Endodermal cell (in vitro differentiated cells): ENCODE measurements around the gene UFC1. TPM values are rescaled to one million over a fixed set of nuclear protein-coding genes. Genes with fewer than 3 reads are reported as not detected.

Source experiments
- DNase-seq: peaks from one replicate; pipeline ENCODE4 v3.0.0-alpha.2; 2017
- H3K27ac ChIP-seq: 2 replicates; pipeline ENCODE4 v1.5.1; 2013; ENCODE audit warnings: mild to moderate bottlenecking, low read depth, low read length, moderate library complexity
- H3K27me3 ChIP-seq: 2 replicates; pipeline ENCODE4 v1.6.1; 2013; ENCODE audit warnings: mild to moderate bottlenecking, low read length, moderate library complexity; ENCODE audit not compliant: insufficient read depth, control insufficient read depth, poor library complexity, severe bottlenecking
- H3K36me3 ChIP-seq: 2 replicates; pipeline ENCODE4 v1.7.0; 2013; ENCODE audit warnings: mild to moderate bottlenecking, low read length, moderate library complexity; ENCODE audit not compliant: control insufficient read depth, insufficient read depth
- H3K4me1 ChIP-seq: one replicate; pipeline ENCODE4 v1.7.0; 2013; ENCODE audit warnings: low read length; ENCODE audit not compliant: control insufficient read depth, insufficient read depth
- H3K4me3 ChIP-seq: 2 replicates; pipeline ENCODE4 v1.5.1; 2013; ENCODE audit warnings: mild to moderate bottlenecking, low read length, moderate library complexity
- H3K9ac ChIP-seq: 2 replicates; pipeline ENCODE4 v1.6.1; 2013; ENCODE audit warnings: mild to moderate bottlenecking, low read length, moderate library complexity; ENCODE audit not compliant: poor library complexity, severe bottlenecking; ENCODE audit errors: extremely low read depth
- H3K9me3 ChIP-seq: 2 replicates; pipeline ENCODE4 v1.6.1; 2013; ENCODE audit warnings: mild to moderate bottlenecking, low read length, moderate library complexity; ENCODE audit not compliant: control insufficient read depth
- H3K27ac Mint-ChIP-seq: 2 replicates; pipeline ENCODE4 v1.8.0; 2020; ENCODE audit warnings: mixed read lengths
- H3K27me3 Mint-ChIP-seq: 2 replicates; pipeline ENCODE4 v1.8.0; 2021; ENCODE audit warnings: mild to moderate bottlenecking, mixed read lengths; ENCODE audit not compliant: insufficient read depth
- H3K36me3 Mint-ChIP-seq: 2 replicates; pipeline ENCODE4 v1.8.0; 2020; ENCODE audit warnings: low read depth, mixed read lengths
- H3K4me1 Mint-ChIP-seq: 2 replicates; pipeline ENCODE4 v1.8.0; 2020; ENCODE audit warnings: mixed read lengths
- H3K4me3 Mint-ChIP-seq: 2 replicates; pipeline ENCODE4 v1.8.0; 2020; ENCODE audit warnings: mild to moderate bottlenecking, moderate library complexity, mixed read lengths
- H3K9me3 Mint-ChIP-seq: 2 replicates; pipeline ENCODE4 v1.8.0; 2020; ENCODE audit warnings: mild to moderate bottlenecking, mixed read lengths
- WGBS, 2 experiments: methylation state at CpG; one replicate each; pipeline versions ENCODE4 v1.1.5 to v1.1.7; 2013; ENCODE audit warnings: missing lambda C conversion rate in 2 of 2, mixed read lengths in 1 of 2; ENCODE audit not compliant: insufficient coverage in 1 of 2, insufficient read length in 1 of 2; 5-methylcytosine and 5-hydroxymethylcytosine counted together
- total RNA-seq, 2 donors: library from RNA; stranded (reverse); fragmentation: NEBNext Ultra II Directional in 1 of 2; extraction: Animal tissue kit (Norgen Biotek cat#: 25700) in 1 of 2; gene quantifications; 2 replicates in 1 of 2; 3 replicates in 1 of 2; pipeline ENCODE4 v1.2.1, GENCODE V29; 2021
- TF ChIP-seq, protein P1 (sequence below): fragments of 200-600 bp; sonication (generic); conservative IDR thresholded peaks from 2 replicates; pipeline ENCODE4 v1.5.0; 2021; ENCODE audit warnings: antibody characterized with exemption, mild to moderate bottlenecking

UFC1 gene
- total RNA-seq, 2 donors from 2014 or later, result 89.5 to 97.1 TPM

DNA sequence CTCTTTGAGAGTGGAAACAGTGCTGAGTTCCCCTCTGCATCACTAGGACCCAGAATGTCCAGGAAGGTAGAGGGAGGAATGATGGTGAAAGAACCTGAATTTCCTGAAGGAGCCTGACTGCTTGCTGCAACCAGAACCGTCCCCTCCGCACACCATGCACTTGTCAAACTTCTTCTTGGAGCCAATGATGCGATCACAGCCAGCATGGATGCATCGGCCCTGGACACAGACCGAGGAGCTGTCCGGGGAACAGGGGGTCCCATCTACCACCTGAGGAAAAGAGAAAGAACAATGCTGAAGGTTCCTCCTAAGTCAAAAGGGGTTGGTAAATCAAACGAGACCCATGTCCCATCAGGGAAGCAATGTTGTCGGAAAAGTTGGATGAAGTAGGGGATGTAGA, 38.2 kb downstream of the UFC1 start:
- DNase-seq, result no peak
- Histone ChIP-seq H3K36me3 (no peaks in the 10 kb centered on the region), H3K9ac (no peak overlapping the region), H3K27ac (no peak overlapping the region), H3K4me1 (no peaks in the 10 kb centered on the region), H3K9me3 (no peaks in the 10 kb centered on the region), H3K27me3 (no peaks in the 10 kb centered on the region), H3K4me3 (no peak overlapping the region)
- Mint-ChIP-seq H3K27me3 (no peaks in the 10 kb centered on the region), H3K27ac (peak overlapping the region; percentile 18), H3K4me3 (no peak overlapping the region), H3K36me3 (no peaks in the 10 kb centered on the region), H3K4me1 (peaks cover 8% of the 10 kb centered on the region), H3K9me3 (no peaks in the 10 kb centered on the region)
- TF ChIP-seq, protein P1, sequence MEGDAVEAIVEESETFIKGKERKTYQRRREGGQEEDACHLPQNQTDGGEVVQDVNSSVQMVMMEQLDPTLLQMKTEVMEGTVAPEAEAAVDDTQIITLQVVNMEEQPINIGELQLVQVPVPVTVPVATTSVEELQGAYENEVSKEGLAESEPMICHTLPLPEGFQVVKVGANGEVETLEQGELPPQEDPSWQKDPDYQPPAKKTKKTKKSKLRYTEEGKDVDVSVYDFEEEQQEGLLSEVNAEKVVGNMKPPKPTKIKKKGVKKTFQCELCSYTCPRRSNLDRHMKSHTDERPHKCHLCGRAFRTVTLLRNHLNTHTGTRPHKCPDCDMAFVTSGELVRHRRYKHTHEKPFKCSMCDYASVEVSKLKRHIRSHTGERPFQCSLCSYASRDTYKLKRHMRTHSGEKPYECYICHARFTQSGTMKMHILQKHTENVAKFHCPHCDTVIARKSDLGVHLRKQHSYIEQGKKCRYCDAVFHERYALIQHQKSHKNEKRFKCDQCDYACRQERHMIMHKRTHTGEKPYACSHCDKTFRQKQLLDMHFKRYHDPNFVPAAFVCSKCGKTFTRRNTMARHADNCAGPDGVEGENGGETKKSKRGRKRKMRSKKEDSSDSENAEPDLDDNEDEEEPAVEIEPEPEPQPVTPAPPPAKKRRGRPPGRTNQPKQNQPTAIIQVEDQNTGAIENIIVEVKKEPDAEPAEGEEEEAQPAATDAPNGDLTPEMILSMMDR, result no peak
- 83 to 98% methylated on average over 6 to 8 of the region's 8 CpGs for WGBS, 2 experiments

DNA sequence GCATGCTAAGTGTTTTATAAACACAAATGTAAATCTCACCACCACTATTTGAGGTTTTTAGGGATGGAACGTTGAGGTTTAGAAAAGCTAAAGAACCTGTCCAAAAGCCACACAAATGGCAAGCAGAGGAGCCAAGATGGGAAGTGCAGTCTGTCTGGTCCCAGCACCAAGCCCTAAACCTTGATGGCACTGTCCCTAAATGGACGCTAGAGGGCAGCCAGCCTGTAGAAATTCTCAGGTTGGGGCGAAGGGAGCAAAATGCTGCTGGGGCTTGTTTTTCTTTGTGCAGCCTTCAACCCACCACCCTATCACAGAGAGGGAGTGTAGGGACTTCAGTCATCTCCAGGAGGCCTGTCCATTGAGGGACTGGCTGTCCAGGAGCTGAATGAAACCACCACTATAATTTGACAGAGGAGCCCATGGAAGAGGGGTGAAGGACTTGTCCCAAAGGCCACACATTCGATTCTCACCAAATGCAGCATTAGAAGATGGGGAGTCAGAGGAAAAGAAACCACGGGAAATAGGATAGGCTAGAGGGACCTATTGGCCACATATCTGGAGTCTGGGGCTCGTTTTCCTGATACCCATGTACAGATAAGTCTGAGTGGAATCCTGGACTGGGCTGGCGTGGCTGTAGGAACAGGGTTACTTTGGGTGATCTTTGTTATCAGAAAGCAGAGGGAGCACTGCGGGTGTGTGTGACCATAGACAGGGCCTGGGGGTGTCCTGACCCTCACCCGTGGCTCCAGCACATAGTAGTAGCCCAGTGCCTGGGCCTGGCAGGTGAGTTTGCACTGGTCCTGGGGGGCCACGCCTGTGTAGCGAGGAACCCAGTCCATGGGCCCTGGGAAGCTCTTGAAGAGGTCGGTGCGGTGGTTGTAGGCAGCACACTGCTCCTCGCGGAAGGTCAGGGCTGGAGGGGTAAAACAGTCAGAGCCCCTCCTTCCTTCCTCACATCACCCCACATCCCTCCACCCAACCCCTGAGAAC, 39.0 kb downstream of the UFC1 start:
- Histone ChIP-seq H3K4me1 (no peaks in the 10 kb centered on the region), H3K36me3 (no peaks in the 10 kb centered on the region), H3K27me3 (no peaks in the 10 kb centered on the region), H3K9ac (no peak overlapping the region), H3K9me3 (no peaks in the 10 kb centered on the region), H3K27ac (no peak overlapping the region), H3K4me3 (no peak overlapping the region)
- Mint-ChIP-seq H3K27me3 (no peaks in the 10 kb centered on the region), H3K4me1 (peaks cover 16% of the 10 kb centered on the region), H3K4me3 (no peak overlapping the region), H3K27ac (peak overlapping the region; percentile 62), H3K36me3 (no peaks in the 10 kb centered on the region), H3K9me3 (no peaks in the 10 kb centered on the region)
- TF ChIP-seq, protein P1, result peak; percentile 89
- 66 to 73% methylated on average over 4 to 14 of the region's 15 CpGs for WGBS, 2 experiments
- DNase-seq, result peak; percentile 87

DNA sequence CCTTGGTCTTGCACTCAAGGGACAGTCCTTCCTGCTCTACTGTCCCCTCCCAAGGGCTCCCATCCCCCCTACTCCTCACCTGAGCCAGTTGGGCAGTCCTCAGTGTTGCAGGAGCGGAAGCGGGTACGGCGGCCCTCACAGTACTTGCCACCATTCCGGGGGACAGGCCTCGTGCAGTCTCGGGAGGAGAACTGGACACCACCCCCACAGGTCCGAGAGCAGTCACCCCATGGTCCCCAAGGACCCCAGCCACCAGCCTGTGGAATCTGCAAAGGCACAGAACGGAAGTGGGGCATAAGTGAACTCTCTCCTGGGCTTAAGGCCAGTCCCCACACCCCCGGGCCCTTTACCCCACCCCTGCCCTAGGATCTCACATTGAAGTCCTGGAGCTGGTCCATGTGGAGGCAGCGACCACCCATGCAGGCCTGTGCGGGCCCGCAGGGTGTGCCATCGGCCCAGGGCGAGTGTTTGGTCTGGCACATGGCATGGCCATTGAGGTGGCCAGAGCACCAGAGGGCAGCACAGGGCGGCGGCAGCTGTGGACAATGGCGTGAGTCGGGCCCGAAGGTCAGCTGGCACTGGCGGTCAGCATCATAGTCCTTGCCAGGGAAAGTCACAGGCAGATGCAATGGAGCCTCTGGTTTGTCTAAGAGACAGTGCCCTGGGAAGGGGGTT, 39.9 kb downstream of the UFC1 start:
- no peaks in the 10 kb centered on the region for H3K36me3 Mint-ChIP-seq

More for the DNA sequence above, 39.9 kb downstream of the UFC1 start:
- no peak for DNase-seq
- H3K4me3 Mint-ChIP-seq, result no peak overlapping the region
- TF ChIP-seq, protein P1, result peak; percentile 12
- H3K4me1 Mint-ChIP-seq, result peaks cover 26% of the 10 kb centered on the region
- Histone ChIP-seq H3K27ac (no peak overlapping the region), H3K9me3 (no peaks in the 10 kb centered on the region), H3K9ac (no peak overlapping the region), H3K36me3 (no peaks in the 10 kb centered on the region), H3K4me3 (no peak overlapping the region), H3K27me3 (no peaks in the 10 kb centered on the region), H3K4me1 (peaks cover 4% of the 10 kb centered on the region)
- 94 to 99% methylated on average over 14 to 21 of the region's 21 CpGs for WGBS, 2 experiments
- H3K27me3 Mint-ChIP-seq, result no peaks in the 10 kb centered on the region
- H3K27ac Mint-ChIP-seq, result no peak overlapping the region
- H3K9me3 Mint-ChIP-seq, result no peaks in the 10 kb centered on the region
